ENCODE data around the gene SSBP4. TPM values are rescaled to one million over a fixed set of nuclear protein-coding genes. Genes with fewer than 3 reads are reported as not detected.

SSBP4 gene
- total and polyA plus RNA-seq, 2 of the 8 experiments (the other 6 are each of a cell fraction or from before 2014, with no cell fraction given): 26.4 to 33.7 TPM

DNA sequence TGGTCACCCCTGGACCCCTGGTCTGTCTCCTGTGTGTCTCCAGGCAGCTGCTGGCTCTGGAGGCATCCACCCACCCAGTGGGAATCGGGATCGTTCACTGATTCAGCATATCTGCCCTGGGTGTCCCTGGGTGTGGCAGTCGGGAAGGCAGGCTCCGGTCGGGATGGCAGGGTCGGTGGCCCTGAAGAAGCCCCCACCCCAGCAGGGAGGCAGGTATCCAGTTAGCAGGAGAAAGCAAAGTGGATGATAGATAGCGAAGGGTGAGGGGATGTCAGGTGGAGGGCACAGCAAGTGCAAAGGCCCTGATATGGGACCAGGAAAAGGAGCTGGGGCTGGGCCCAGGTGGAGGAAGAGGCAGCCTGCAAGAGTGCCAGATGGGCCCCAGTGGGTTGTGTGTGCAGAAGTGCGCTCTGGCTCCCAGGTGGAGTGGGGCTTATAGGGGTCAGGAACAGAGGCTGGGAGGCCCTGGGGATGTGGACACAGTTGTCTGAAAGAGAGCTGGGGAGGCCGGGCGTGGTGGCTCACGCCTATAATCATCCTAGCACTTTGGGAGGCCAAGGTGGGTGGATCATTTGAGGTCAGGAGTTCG, 2.3 kb downstream of the SSBP4 start:
- Histone ChIP-seq H3K36me3 (ENCODE audit: control insufficient read depth in 2 of 4, insufficient read depth in 4 of 4, low read length in 3 of 4) (no peaks in the 10 kb centered on the region), H4K5ac (ENCODE audit: insufficient read length, low read depth, low read length) (no peak overlapping the region)
- CTCF ChIA-PET (ENCODE audit: partially characterized antibody): interaction anchor here (0.9 to 4.1 kb wide), 10 partner anchors 11 to 142 kb away, joined by 3 to 30 read pairs (median 4); no protein-coding TSS in a partner anchor

More for the DNA sequence above, 2.3 kb downstream of the SSBP4 start:
- H3K27ac ChIP-seq (ENCODE audit: low read depth, low read length): no peak overlapping the region
- peaks cover 0 to 36% (median 28%) of the 10 kb centered on the region in 4 experiments; a peak in 6 of 7 replicates for H3K4me1 ChIP-seq (replicated peaks in 1 of 4; ENCODE audit: control insufficient read depth in 3 of 4, insufficient read depth in 4 of 4, low read length in 3 of 4)
- no peak overlapping the region for H3K4ac ChIP-seq (replicated peaks; ENCODE audit: insufficient read length, low read depth, low read length)
- H2BK20ac ChIP-seq (ENCODE audit: low read length): no peak overlapping the region
- FAIRE-seq: no peak
- H3K4me2 ChIP-seq (ENCODE audit: insufficient read depth in 1 of 2, low read depth in 2 of 2, low read length in 2 of 2): no peak overlapping the region
- H2BK12ac ChIP-seq (ENCODE audit: low read depth, low read length): 0 out of 2 replicates have a peak overlapping the region, but pooled peaks have one; percentile 50
- no peak overlapping the region for H3K9ac ChIP-seq (replicated peaks in 1 of 4; ENCODE audit: extremely low read depth in 1 of 4, low read depth in 3 of 4, low read length in 3 of 4)
- H3K18ac ChIP-seq (ENCODE audit: extremely low read depth, low read length): no peak overlapping the region
- H3K4me3 ChIP-seq (ENCODE audit: extremely low read depth in 1 of 4, insufficient read depth in 2 of 4, low read depth in 3 of 4, low read length in 4 of 4): no peak overlapping the region
- H4K8ac ChIP-seq (ENCODE audit: extremely low read depth, insufficient read depth, low read length): peak overlapping the region; percentile 80; the same call in 1 of the 2 replicates
- no peak for DNase-seq (ENCODE audit: low read depth in 1 of 2, low spot score in 2 of 2)
- H3K23me2 ChIP-seq (ENCODE audit: low read depth, low read length): peaks cover 19% of the 10 kb centered on the region; the same call in 1 of the 2 replicates
- H3K79me1 ChIP-seq (ENCODE audit: low read depth, low read length): peaks cover 3% of the 10 kb centered on the region; the same call in 1 of the 2 replicates
- no peak overlapping the region for H3K56ac ChIP-seq (replicated peaks; ENCODE audit: insufficient read length, low read depth, low read length)
- no peak overlapping the region for H2BK15ac ChIP-seq (ENCODE audit: low read length)
- no peak overlapping the region for H2AFZ ChIP-seq (ENCODE audit: low read length)
- no peak overlapping the region for H2BK120ac ChIP-seq (replicated peaks; ENCODE audit: low read depth, low read length)
- H2BK5ac ChIP-seq (ENCODE audit: low read depth, low read length): no peak overlapping the region
- peaks cover 4 to 14% of the 10 kb centered on the region in 2 experiments for H4K20me1 ChIP-seq (replicated peaks in 1 of 2; ENCODE audit: control insufficient read depth in 1 of 2, insufficient read depth in 2 of 2, low read length in 2 of 2)
- H3K14ac ChIP-seq (ENCODE audit: insufficient read length): no peak overlapping the region
- no peak overlapping the region for H4K91ac ChIP-seq (replicated peaks; ENCODE audit: insufficient read length, low read length)
- H3K79me2 ChIP-seq (ENCODE audit: control insufficient read depth in 1 of 2, insufficient read depth in 2 of 2, low read length in 2 of 2): peaks cover 0 to 4% of the 10 kb centered on the region in 2 experiments; a peak in 1 of 4 replicates
- H3K23ac ChIP-seq (ENCODE audit: insufficient read length): no peak overlapping the region
- 92% methylated on average over 10 of the region's 12 CpGs; no CpG with 5 or more reads in 1 of the 2 experiments for WGBS, 2 experiments (ENCODE audit: extremely low coverage in 1 of 2, insufficient coverage in 1 of 2, insufficient read length in 1 of 2, insufficient replicate concordance in 2 of 2, low coverage in 1 of 2, low lambda C conversion rate in 2 of 2, missing lambda C conversion rate in 1 of 2)
- no peaks in the 10 kb centered on the region for H3K9me3 ChIP-seq (ENCODE audit: insufficient read depth in 2 of 2, low read depth in 1 of 2, low read length in 1 of 2)
- peaks cover 5 to 26% (median 21%) of the 10 kb centered on the region in 4 experiments for H3K27me3 ChIP-seq (replicated peaks in 1 of 4; ENCODE audit: control insufficient read depth in 3 of 4, extremely low read depth in 1 of 4, insufficient read depth in 3 of 4, low read length in 3 of 4)
- POLR2A ChIA-PET (ENCODE audit: partially characterized antibody): interaction anchor here (1.1 to 6.8 kb wide), 5 partner anchors 12 to 498 kb away, joined by 3 to 72 read pairs (median 19); partner anchors contain the start of genes COPE, DDX49 and JUND
- no peak for TF ChIP-seq KDM4A (IDR thresholded peaks at IDR 0.05; ENCODE audit: low read depth, low read length, severe bottlenecking)
- no peak for TF ChIP-seq KDM5A (IDR thresholded peaks at IDR 0.05; ENCODE audit: low read length)
- no peak for TF ChIP-seq RNF2 (IDR thresholded peaks at IDR 0.05; ENCODE audit: borderline replicate concordance, low read depth, low read length, missing control alignments, poor library complexity, severe bottlenecking)
- no peak for TF ChIP-seq EZH2 (IDR thresholded peaks at IDR 0.05; ENCODE audit: low read depth, low read length, severe bottlenecking)
- no peak for TF ChIP-seq CBX8 (IDR thresholded peaks at IDR 0.05; ENCODE audit: borderline replicate concordance, low read depth, low read length)
- TF ChIP-seq CEBPB (IDR thresholded peaks at IDR 0.05; ENCODE audit: low read depth, low read length): no peak
- no peak for TF ChIP-seq SAP30 (IDR thresholded peaks at IDR 0.05; ENCODE audit: insufficient read depth, insufficient replicate concordance, low read length)
- TF ChIP-seq HDAC6 (IDR thresholded peaks at IDR 0.05; ENCODE audit: low read depth, low read length): no peak
- no peak for TF ChIP-seq JUND (IDR thresholded peaks at IDR 0.05; ENCODE audit: low read length)
- no peak overlapping the region for H2AK5ac ChIP-seq (ENCODE audit: low read depth, low read length)

Data from H1 (cell line).